OCI-M1 (cell line): ENCODE results near the gene CEP135.
"Not testable (repeated sequence)": the region's sequence is repeated elsewhere in the genome, so short reads cannot be mapped to it uniquely, and the experiment has no call there.

Experiments used
- DNase-seq: peaks from one replicate; lab custom pipeline; 2025; lab: John Stamatoyannopoulos, UW

The CEP135 gene, protein sequence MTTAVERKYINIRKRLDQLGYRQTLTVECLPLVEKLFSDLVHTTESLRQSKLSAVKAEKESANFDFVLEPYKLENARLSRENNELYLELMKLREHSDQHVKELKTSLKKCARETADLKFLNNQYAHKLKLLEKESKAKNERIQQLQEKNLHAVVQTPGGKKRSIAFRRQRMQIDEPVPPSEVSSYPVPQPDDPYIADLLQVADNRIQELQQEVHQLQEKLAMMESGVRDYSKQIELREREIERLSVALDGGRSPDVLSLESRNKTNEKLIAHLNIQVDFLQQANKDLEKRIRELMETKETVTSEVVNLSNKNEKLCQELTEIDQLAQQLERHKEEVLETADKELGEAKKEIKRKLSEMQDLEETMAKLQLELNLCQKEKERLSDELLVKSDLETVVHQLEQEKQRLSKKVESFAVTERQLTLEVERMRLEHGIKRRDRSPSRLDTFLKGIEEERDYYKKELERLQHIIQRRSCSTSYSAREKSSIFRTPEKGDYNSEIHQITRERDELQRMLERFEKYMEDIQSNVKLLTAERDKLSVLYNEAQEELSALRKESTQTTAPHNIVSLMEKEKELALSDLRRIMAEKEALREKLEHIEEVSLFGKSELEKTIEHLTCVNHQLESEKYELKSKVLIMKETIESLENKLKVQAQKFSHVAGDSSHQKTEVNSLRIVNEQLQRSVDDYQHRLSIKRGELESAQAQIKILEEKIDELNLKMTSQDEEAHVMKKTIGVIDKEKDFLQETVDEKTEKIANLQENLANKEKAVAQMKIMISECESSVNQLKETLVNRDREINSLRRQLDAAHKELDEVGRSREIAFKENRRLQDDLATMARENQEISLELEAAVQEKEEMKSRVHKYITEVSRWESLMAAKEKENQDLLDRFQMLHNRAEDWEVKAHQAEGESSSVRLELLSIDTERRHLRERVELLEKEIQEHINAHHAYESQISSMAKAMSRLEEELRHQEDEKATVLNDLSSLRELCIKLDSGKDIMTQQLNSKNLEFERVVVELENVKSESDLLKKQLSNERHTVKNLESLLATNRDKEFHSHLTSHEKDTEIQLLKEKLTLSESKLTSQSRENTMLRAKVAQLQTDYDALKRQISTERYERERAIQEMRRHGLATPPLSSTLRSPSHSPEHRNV

GRCh38 chr4:55948726-55949481 lies at the start of gene CEP135:
Gene CEP135, plus strand, starts transcription at chr4:55948945. Its CDS starts 3,186 bp downstream, at chr4:55952131.
- peak; percentile 97 for DNase-seq

GRCh38 chr4:55902677-55903076 lies 46.1 kb upstream of the CEP135 start:
- no peak for DNase-seq

GRCh38 chr4:55903577-55903976 lies 45.2 kb upstream of the CEP135 start:
- DNase-seq: no peak

DNA sequence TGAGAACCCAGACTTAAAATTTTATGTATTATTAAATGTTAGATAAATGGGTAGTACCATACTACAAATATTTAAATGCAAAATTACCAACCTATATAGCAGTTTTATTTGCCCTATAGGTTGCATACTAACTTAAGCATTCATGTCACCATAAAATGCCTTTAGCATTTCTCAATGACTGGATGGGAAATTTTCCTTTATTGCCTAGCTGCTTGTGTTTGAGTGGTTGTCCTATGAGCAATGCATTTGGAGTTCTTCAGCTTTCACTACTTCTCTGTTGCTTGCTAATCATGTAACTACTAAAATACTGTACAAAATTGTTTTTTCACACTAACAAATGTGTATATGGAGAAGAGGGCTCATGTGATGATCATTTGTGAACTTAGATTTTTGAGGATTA lies 44.2 kb upstream of the CEP135 start:
- DNase-seq: no peak

- no peak for DNase-seq
Measured at GRCh38 chr4:55906323-55906722, 42.4 kb upstream of the CEP135 start.

DNA sequence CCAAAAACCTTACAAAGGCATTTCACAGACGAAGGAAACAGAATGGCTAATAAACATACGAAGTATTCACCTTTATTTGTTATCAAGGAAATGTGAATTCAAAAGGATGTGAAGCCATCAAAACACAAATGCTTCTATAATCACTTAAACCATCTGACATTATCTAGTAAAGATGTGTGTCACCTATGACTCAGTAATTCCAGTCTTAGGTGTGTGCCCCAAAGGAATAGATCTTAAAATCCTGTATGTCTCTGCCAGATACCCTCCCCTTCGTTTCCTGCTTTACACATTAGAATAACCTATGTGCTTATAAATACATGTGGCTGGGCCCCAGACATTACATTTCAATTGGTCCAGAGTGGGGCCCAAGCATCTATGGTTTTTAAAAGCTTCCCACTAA lies 41.8 kb upstream of the CEP135 start:
- DNase-seq: no peak

- DNase-seq: peak; percentile 27
Measured at GRCh38 chr4:55907469-55907868, 41.3 kb upstream of the CEP135 start.

DNA sequence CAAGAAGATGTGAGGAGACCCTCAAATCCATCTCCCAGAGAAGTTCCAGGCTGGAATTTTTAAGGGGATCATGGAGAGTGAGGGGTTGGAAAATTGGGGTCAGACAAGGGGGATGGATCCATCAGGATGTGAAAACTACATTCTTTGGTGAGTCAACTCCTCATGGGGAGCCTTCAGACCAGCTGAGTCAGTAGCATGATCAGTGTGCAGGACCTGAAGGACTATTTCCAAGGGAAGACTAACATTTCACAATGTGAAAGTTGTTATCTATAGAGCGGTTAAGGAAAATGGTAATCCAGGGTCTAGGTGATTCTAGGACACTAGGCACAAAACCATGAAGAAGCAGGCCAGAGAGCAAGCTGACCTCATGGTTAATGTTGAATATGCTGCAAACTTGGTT lies 38.6 kb upstream of the CEP135 start:
- no peak for DNase-seq

DNA sequence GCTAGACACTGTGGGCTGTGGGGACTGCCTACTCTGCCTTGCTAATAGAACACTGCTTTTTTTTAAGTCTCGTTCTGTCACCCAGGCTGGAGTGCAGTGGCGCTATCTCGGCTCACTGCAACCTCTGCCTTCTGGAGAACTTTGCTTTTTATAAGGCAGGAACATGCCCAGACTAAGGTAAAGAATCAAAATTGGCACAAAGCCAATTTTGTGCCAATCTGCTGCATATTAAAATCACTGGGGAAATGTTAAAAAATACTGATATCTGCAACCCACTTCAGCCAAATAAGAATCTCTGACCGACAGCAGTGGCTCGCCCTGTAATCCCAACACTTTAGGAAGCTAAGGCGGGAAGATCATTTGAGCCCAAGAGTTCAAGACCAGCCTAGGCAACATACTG lies 36.5 kb upstream of the CEP135 start:
- DNase-seq: no peak

DNA sequence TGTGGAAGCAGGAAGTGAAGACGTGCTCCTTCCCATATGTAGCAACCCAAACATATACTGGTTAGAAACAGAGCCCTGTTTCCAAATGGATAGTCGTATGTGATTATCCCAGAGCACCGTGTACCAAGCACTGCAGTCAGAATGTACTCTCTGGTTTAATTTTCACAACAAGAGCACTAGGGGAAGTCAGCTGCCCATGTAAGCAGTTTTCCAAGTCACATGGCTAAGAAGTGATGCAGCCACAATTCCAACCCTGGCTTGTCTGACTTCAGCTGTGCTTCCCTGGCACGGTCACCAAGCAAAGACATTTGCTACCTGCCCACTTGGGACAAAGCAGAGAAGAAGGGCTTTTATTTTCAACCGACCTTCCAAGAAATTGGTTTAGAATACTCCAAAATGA lies 28.2 kb upstream of the CEP135 start:
- DNase-seq: no peak

DNA sequence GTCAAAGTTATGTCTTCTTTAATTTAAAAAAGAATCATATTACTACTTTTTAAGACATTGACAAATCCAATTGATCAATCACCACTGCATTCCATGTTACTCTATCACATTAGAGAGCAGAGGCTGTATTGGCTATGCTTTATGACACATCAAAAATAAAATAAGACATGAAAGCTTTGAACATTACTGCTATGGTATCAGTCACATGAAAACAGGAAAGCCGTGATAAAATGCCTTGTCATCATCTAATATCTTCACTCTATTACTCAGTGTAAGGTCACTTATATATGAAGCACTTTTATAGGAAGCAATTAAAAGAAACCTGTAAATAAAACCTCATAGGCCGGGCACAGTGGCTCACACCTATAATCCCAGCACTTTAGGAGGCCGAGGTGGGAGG lies 27.7 kb upstream of the CEP135 start:
- no peak for DNase-seq

- DNase-seq: no peak
Measured at GRCh38 chr4:55925241-55925640, 23.5 kb upstream of the CEP135 start.

DNA sequence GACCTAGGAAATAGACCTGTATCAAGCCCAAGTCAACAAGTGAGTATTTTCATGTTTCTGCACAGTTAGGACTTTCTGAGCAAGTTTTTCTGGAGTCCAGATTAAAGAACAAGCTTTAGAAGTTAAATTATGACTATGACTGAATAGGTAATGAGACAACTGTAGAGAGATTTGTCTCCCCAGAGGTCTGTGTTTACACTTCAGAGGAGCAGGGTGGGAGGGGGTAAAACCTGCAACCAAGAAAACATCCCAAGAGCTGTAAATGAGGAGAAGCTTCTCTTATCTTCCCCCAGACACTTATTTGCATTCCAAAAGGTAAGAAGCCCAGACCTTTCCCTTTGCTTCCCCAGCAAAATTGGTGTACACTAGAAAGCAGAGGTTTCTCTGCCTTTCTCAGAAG lies 22.1 kb upstream of the CEP135 start:
- no peak for DNase-seq

GRCh38 chr4:55927803-55928437 lies 20.8 kb upstream of the CEP135 start:
- peak; percentile 64 for DNase-seq

- DNase-seq: no peak
Measured at GRCh38 chr4:55928846-55929245, 19.9 kb upstream of the CEP135 start.

DNA sequence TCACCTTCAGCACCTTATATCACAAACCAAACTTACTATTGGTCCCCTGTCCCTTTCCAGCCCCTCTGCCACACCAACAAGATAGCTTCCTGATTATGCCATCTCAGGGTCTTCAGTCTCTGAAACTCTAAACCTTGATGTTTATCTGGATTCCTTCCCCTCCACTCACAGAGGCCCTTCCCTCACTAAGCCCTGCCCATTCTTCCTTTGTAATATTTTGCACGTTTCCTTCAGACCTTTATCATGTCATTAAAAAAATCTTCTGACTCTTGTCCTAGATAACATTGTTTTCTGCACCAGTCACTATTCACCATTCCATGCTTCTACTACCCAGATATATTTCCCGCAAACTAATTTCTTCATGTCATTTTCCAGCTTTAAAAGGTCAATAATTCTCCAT lies 17.7 kb upstream of the CEP135 start:
- DNase-seq: no peak

DNA sequence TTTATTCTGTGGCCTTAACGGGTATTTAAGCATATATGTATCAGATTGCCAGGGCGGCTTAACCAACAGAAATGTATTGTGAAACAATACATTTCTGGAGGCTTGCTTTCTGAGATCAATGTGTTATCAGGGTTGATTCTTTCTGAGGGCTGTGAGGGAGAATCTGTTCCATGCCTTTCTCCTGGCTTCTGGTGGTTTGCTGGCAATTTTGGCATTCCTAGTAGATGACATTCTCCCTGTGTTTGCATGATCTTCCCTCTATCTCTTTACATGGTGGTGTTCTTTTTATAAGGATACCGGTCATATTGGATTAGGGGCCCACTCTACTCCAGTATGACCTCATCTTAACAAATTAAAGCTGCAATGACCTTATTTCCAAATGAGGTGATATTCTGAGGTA lies 16.9 kb upstream of the CEP135 start:
- DNase-seq: no peak

DNA sequence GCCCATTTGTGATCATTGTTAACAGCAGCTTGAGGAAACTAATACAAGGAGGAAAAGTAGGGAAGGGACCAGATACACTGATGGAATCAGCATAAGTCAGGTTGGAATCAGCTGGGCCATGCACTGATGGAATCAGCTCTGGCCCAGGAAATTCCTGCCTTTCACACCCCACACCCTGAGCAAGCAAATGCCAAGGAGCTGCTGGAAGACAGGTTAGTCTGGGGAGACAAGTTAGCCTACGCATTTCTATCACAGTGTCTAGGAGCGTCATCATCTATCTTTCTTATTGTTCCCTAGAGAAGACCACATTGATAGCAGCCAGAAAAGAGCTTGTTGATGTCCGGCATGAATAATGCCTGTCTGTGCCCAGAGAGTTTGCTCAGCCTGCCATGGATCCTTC lies 16.2 kb upstream of the CEP135 start:
- DNase-seq: no peak

GRCh38 chr4:55933611-55934010 lies 15.1 kb upstream of the CEP135 start:
- no peak for DNase-seq

DNA sequence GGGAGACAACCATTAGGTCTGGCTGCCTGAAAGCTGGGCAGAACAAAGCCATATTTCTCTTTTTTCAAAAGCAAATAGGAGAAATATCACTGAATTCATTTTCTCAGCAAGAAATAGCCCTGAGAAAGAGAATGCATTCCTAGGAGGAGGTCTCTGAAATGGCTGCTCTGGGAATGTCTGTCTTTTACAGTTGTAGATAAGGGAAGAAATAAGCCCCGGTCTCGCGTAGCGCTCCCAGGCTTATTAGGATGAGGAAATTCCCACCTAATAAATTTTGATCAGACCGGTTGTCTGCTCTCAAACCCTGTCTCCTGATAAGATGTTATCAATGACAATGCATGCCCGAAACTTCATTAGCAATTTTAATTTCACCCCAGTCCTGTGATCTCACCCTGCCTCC lies 12.8 kb upstream of the CEP135 start:
- not testable (repeated sequence) for DNase-seq

GRCh38 chr4:55938481-55938880 lies 10.3 kb upstream of the CEP135 start:
- DNase-seq: no peak
